Jurkat, Clone E6-1 (cell line): Measurements from ENCODE around the gene ARHGAP26.
"Not testable (repeated sequence)": the region's sequence is repeated elsewhere in the genome, so short reads cannot be mapped to it uniquely, and the experiment has no call there.

Experiments used
- DNase-seq: peaks from one replicate; pipeline ENCODE4 v3.0.0-alpha.2; 2011; ENCODE audit warnings: low read depth, low spot score
- H3K4me3 ChIP-seq: 2 replicates; pipeline ENCODE4 v1.5.1; 2011; ENCODE audit warnings: mild to moderate bottlenecking, low read length, control low read depth, moderate library complexity

Gene ARHGAP26

DNA sequence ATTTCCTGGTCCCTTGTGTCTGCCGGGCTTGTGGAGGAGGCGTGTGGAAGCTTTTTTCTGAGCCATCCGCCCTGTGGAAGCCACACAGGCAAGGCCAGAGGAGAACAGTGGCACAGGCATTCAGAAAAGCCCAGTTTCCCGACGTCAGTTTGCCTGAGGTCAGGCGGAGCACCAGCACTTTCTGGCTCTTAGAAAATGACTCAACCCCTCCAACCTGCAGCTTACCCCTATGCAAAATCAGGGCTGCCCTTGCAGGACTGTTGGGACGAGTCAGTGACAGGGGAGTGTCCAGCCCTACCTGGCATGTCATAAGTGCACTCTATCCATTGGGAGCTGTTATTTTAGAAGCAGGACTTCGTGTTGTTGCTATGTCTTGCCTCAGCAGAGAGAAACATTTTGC, 417.3 kb downstream of the ARHGAP26 start:
- DNase-seq, result no peak
- H3K4me3 ChIP-seq, result no peak overlapping the region

DNA sequence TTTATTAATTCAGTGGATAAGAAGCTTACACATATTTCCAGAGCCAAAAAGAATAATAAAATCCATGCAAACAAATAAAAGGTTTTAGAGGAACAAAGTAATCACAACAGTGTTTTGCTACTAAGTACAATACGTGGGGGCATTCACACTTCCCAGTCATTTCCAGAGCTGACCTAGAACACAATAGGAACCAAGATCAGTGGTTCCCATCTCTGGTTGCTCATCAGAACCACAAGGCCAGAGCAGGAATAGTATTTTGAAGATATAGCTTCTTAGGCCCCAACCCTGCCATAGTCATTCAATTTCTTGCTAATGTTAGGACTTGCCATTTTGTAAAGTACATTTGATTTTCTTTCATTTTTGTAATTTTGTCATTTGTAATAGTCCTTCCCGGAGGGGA, 417.9 kb downstream of the ARHGAP26 start:
- no peak overlapping the region for H3K4me3 ChIP-seq
- no peak for DNase-seq

DNA sequence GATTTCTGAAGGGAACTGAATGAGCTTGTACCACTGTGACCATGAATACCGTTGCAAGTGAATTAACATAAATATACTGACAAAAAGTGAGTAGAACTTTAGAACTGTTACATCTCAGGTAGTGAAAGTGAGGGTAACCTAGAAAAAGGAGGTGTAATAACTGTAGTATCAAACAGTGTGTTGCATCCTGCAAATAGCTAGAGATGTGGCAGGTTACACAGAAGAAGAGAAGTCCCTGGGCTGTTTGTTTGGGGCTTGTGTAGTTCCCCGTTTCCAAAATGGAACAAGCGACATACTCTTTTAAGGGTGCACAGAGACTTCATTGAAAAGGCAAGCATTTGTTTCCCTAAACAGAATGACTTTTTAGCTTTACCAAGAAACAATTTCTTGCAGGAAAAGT, 418.5 kb downstream of the ARHGAP26 start:
- no peak overlapping the region for H3K4me3 ChIP-seq
- DNase-seq, result no peak

DNA sequence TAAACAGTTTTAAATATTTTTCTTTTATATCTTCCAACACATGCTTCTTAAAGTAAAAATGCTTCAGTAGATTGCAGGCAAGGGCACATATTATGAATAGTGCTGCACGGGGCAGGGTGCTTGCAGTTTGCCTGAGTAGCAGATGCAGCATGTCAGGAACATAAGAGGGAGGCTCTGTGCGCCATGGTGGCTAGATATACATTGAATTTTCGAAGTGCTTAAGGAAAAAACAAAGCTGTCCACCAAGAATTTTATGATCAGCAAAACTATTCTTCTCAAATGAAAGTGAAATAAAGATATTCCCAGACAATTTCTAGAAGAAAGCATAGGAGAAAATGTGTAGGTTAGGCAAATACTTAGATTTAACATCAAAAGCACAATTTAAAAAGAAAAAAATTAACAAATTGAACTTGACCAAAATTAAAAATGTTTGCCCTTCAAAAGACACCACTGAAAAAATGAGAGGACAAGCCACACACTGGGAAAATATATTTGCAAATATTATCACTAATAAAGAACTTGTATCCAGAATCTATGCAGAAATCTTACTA, 420.2 kb downstream of the ARHGAP26 start:
- DNase-seq, result no peak
- H3K4me3 ChIP-seq, result no peak overlapping the region

DNA sequence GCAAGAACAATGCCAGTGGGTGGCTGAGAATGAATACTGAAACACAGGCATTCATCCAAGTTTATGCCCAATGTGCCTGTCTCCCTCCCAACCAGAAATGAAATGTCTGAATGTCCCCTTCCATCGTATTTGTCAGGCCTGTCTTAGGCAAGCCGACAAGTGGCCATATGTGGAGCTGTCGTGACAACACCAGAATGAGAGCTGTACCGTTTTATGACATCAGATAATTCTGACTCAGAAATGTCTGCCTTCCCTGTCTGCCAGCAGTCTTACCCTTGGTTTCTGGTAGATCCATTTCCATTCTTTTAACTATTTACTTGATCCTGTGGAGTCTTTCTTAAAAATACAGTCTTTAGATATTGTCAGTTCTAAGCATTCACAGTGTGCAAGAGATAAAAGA, 421.5 kb downstream of the ARHGAP26 start:
- no peak for DNase-seq
- H3K4me3 ChIP-seq, result no peak overlapping the region

DNA sequence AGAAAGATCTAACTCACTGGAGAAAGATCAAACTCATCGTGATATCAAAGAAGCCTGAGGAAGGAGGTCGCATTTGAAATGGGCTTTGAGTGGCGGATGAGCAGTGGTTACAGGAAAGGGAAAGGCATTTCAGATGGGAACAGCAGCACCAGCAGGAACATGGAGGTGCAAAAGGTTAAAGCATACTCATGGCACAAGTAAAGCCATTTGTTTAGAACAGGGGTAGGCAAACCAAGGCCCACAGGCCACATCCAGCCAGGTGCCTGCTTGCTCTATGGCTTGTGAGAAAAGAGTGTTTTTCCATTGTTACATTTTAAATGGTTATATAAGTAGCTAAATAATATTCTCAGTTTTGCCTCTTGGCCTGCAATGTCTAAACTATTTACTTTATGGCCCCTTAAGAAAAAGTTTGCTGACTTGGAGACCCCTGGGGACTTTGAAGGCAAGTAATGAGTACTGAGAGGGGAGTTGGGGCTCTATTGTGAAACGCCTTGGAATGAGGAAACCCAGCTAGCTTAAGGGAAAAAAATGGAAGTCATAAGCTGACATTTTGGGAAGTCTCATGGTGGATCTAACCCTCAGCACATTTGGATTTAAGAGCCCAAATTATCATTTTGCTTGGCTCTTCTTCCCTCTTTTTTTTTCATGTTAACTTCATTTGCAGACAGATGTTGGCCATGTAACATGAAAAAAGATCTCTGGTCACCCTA, 422.2 kb downstream of the ARHGAP26 start:
- no peak overlapping the region for H3K4me3 ChIP-seq

DNA sequence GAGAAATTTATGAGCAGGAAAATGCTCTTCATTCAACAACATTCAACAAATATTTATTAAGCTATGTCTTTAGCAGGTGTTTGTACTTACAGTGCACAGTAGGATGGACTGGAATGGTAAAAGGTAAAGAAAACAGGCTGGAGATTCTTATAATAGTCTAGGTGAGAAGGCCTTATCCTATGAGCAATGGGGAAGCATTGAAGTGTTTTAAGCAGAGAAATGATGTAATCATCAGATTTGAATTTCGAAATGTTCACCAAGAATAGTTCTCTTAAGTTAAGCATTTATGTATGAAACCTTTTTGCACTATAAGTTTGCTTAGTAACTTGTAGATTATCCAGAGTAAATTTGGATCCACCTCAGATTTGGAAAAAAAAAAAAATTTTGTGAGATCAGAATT, 424.0 kb downstream of the ARHGAP26 start:
- H3K4me3 ChIP-seq, result no peak overlapping the region
- no peak for DNase-seq

More for the DNA sequence above, 422.2 kb downstream of the ARHGAP26 start:
- DNase-seq, result no peak

DNA sequence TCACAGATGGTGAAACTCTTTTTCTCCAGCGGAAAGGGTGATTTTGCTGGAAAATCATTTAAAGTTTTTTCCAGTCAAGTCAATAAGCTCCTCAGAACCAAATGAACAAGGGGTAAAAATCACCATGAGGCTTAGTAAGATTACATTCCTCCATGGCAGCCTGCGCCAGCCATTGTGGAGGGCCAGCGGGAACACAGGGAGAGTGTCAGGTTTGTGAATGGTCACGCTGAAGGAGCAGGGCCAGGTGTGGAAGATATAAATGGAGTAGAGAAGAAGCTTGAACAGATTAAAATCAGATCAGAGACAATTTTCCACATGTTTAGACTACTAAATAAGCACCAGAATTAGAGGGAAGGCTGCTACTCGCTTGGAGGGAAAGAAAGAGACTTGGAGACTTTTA, 424.5 kb downstream of the ARHGAP26 start:
- DNase-seq, result no peak
- no peak overlapping the region for H3K4me3 ChIP-seq

DNA sequence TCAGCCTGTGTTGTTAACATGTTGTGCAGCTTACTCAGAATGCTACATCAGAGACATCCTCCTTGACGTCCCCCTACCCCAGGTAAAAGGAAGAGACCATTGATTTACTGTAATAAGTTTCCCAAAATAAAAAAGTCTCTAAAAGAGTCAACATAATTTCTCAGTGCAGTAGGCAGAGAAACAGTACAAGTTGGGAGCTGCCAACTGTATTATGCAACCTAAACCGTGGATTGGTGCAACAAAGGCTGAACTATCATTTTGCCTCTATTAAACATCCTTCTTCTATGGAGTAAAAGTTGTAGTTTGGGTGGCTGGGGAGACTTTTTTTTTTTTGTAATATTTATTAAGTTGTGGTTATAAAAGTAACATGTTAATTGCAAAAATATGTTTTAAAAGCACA, 425.3 kb downstream of the ARHGAP26 start:
- DNase-seq, result no peak
- no peak overlapping the region for H3K4me3 ChIP-seq

DNA sequence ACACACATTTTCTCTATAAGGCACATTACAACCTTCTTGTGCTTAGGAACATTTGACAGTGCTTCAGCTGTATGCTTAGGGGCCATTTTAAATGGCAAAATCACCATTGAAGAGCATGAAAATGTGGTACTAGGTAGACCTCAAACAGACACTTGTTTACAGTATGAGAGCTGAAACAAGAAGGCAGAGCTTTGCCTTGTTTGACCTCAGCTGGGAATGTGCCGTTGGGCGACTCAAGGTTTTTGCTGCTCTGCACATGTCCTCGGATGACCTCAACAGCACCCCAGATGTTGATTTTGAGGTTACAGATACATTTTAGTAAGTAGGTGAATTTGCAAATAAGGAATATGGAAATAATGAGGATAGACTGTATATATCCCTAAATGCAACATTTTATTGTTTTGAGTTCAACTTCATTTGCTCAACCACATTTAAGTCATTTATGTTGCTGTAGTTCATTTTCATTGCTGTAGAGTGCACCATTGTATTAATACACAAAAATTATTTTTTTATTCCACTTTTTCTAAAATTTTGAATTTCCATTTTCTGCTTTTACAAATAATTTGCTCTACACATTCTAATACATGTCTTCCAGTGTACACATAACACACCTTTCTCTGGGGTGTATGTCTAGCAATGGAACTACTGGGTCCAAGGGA, 426.6 kb downstream of the ARHGAP26 start:
- H3K4me3 ChIP-seq, result no peak overlapping the region
- no peak for DNase-seq

DNA sequence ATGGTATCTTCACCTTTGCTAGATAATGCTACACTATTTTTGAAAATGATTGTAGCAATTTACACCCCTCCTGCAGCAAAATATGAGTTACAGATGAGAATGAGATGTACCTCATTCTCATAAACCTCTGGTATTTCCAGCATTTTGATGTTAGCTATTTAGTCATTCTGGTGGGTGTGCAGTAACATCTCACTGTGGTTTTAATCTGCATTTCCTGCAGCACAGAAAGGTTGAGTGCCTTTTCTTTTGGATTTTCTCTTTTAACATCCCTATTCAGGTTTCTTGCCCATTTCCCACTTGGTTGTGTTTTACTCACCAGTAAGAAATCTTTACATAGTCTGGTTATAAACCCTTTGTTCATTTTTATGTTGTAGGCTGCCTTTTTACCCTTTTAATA, 427.1 kb downstream of the ARHGAP26 start:
- no peak overlapping the region for H3K4me3 ChIP-seq
- no peak for DNase-seq

DNA sequence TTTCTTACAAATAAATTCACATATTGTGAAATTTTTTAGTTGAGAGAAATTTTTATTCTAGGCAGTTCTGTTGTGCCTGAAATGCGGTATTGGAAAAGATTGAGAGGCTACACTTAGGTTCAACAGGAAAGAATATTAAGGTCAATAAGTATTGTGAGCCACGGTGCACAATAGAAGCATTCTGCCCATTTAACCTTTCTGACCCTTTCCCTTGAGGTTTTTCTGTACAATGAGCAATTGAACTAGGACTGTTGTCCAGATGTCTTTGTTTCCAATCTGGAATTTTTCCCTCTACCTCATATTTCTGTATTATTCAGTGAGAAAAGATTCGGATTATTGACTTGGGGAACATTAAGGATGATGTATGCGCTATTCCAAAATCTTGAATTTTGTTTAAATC, 428.2 kb downstream of the ARHGAP26 start:
- DNase-seq, result no peak
- no peak overlapping the region for H3K4me3 ChIP-seq

DNA sequence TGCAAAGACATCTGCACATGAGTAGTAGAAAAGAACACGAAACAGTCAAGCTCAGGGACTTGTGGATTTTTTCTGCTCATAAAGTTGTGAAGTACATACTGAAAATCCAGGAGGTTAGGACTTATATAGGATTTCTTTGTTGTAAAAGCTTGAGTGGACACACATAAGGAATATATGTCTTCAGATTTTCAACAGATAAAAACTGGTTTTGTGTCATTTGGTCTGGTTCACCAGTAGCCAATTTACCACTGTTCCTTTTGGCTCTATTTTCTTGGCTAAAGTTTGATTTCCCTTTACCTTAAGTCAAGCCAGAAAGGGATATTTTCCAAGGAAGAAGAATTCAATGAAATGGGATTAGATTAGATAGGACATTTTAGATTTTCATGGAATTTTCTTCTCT, 429.0 kb downstream of the ARHGAP26 start:
- H3K4me3 ChIP-seq, result no peak overlapping the region
- DNase-seq, result no peak

DNA sequence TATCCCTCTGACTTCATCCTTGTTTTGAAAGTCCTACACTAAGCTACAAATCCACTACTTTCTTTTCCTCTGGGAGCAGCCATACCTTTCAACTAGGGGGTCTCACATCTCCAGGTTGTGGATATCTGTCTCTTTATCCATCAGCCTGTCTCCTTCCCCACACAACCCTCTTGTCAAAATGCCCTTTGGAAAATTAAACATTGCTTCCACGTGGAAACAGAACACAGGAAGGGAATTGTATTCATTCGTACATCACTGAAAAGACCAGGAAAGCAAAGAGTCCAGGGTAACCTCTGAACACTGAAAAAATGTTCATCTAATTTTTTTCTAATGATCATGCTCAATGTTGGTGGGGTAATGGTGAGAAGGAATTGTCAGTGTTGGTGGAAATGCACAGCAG, 429.7 kb downstream of the ARHGAP26 start:
- no peak overlapping the region for H3K4me3 ChIP-seq
- DNase-seq, result no peak

DNA sequence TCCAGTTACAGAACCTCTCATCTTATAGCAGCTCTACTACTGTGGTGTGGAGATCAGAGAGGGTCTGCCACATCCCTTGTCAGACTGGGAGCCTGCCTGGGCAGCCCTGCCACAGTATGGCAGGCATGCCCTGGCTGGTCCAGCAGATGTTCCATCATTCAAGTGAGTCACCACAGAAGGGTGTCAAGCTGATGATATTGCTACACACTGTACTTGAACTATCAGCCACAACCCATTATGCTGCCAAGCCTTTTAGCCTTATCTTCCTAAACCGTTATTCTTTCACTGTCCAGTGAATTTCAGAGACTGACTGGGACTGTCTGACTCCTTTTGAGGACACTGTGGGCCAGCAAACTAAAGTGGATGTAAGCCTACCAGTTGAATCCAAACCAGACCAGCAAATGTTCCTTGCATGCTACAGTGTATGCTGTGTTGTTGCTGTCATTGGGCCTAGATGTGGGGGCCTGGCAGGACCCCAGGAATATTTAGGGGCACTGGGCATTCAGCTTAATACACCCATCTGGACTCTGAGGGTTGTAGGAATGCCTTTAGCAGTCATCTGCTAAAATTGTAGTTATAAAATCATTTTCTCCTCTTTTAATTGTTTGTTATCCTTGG, 430.7 kb downstream of the ARHGAP26 start:
- no peak overlapping the region for H3K4me3 ChIP-seq
- DNase-seq, result no peak

DNA sequence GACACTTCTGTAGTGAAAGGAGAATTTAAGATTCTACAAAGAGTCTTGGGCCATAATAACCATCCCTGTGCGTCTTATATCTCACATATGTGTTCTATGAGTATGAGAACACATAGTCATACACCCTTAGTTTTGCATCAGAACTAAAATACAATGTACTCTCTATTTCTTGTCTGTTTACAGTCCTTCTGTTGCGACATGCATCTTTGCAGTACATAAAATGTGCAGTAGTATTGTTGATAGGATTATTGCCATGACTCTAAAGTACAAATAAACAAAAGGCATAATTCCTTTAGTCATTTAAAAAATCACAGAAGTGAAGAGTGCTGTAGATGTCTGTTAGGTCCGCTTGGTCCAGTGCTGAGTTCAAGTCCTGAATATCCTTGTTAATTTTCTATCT, 431.4 kb downstream of the ARHGAP26 start:
- H3K4me3 ChIP-seq, result no peak overlapping the region
- no peak for DNase-seq

DNA sequence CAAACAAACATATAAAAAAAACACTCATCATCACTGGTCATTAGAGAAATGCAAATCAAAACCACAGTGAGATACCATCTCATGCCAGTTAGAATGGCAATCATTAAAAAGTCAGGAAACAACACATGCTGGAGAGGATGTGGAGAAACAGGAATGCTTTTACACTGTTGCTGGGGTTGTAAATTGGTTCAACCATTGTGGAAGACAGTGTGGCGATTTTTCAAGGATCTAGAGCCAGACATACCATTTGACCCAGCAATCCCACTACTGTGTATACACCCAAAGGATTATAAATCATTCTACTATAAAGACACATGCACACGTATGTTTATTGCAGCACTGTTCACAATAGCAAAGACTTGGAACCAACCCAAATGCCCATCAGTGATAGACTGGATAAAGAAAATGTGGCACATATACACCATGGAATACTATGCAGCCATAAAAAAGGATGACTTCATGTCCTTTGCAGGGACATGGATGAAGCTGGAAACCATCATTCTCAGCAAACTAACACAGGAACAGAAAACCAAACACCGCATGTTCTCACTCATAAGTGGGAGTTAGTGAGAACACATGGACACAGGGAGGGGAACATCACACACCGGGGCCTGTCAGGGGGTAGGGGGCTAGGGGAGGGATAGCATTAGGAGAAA, 433.3 kb downstream of the ARHGAP26 start:
- not testable (repeated sequence) for H3K4me3 ChIP-seq, DNase-seq

DNA sequence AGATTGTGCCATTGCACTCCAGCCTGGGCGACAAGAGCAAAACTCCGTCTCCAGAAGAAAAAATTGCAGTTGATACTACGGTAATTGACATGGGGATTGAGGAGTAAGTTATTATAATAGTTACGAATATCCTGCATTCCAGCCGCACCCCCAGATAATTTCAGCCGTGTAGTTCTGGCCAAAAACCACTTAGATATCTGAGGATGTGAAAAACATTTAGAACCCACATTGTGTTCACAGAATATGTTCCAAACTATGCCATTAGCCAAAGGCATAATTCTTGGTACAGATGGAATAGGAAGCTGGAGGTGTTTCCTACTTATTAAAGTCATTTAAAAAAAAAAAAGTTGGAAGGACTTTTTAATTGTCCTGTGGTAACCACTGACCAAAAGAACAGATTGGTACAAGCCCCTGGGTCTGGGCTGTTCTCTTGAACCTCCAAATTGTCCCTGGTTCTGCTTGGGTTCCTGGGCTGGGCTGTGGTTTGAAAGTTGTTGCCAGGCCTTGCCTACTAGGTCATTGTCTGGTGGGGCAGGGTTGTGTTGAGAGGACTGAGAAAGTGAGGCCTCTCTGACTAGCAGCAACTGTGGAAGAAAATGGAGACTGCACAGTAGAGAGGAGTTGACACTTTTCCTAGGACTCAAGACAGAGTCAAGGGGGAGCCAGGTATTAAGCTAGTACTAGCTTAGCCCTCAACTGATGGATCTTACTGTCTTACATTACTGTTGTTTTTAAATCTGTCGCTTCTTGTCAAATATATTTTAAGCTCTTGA, 434.5 kb downstream of the ARHGAP26 start:
- no peak overlapping the region for H3K4me3 ChIP-seq
- no peak for DNase-seq

DNA sequence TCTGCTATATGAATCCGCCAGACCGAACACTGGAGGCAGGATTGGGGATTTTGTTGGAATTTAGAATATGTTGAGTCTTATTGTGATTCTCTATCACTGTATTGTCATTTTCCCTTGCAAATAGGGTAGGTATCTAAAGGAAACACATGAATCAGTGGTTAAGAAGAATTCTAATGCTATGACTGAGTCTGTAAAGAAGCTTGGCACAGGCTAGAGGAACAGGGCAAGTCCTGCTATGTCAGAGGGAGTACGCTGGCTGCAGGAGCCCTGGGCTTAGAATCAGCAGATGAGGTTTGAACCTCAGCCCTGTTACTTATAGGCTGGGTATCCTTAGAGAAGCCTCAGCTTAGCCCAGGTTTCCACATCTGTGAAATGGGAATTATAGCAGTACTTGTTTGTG, 435.2 kb downstream of the ARHGAP26 start:
- no peak overlapping the region for H3K4me3 ChIP-seq
- no peak for DNase-seq
